ENCODE measurements around the gene ZNF420. TPM values are rescaled to one million over a fixed set of nuclear protein-coding genes. Genes with fewer than 3 reads are reported as not detected.

ZNF420 gene
- polyA plus RNA-seq, 3 donors: 1.4 to 2.5 (median 1.8) TPM

GRCh38 chr19:37087110-37087509, 8.9 kb downstream of the ZNF420 start:
- intact Hi-C loops (cut with micrococcal nuclease): no loop called here
- H3K4me1 Mint-ChIP-seq: no peaks in the 10 kb centered on the region
- no peak for DNase-seq
- H3K9me3 Mint-ChIP-seq: peaks cover 31 to 75% (median 57%) of the 10 kb centered on the region in 7 donors
- no peak overlapping the region for H3K27ac Mint-ChIP-seq
- no peaks in the 10 kb centered on the region for H3K79me2 ChIP-seq (ENCODE audit: insufficient read depth, low read length)
- H3K9ac ChIP-seq (ENCODE audit: insufficient read depth, low read length, poor library complexity, severe bottlenecking): no peak overlapping the region
- H3K27ac ChIP-seq (ENCODE audit: low read depth in 1 of 2, low read length in 2 of 2): no peak overlapping the region
- no peaks in the 10 kb centered on the region for H4K20me1 ChIP-seq (ENCODE audit: insufficient read depth, low read length)
- no peak overlapping the region for H2AFZ ChIP-seq (ENCODE audit: insufficient read depth, low read depth, low read length, poor library complexity, severe bottlenecking)
- no CpG with 5 or more reads among the region's 1 CpG for WGBS (ENCODE audit: insufficient coverage)
- peaks cover 0 to 2% (median 0%) of the 10 kb centered on the region in 3 donors for H3K27me3 Mint-ChIP-seq (ENCODE audit: low read depth in 3 of 3)
- no peak overlapping the region for H3K4me2 ChIP-seq (replicated peaks; ENCODE audit: extremely low read depth, low read length, poor library complexity, severe bottlenecking)
- peaks cover 42 to 43% of the 10 kb centered on the region in 2 donors for H3K36me3 Mint-ChIP-seq
- H3K9me3 ChIP-seq (replicated peaks in 1 of 2; ENCODE audit: control insufficient read depth in 1 of 2, insufficient read depth in 1 of 2, low read length in 2 of 2): peaks cover 47 to 84% of the 10 kb centered on the region in 2 donors
- H3K4me3 Mint-ChIP-seq: no peak overlapping the region
- H3K4me1 ChIP-seq (ENCODE audit: control insufficient read depth in 1 of 2, insufficient read depth in 2 of 2, low read length in 2 of 2): no peaks in the 10 kb centered on the region
- TF ChIP-seq CTCF (IDR thresholded peaks at IDR 0.05): no peak
- H3K27me3 ChIP-seq (ENCODE audit: control insufficient read depth in 2 of 2, insufficient read depth in 2 of 2, low read length in 2 of 2): no peaks in the 10 kb centered on the region
- no peak overlapping the region for H3K4me3 ChIP-seq (replicated peaks in 1 of 3; ENCODE audit: low read depth in 2 of 3, low read length in 3 of 3)
- H3K36me3 ChIP-seq (replicated peaks in 1 of 2; ENCODE audit: control insufficient read depth in 1 of 2, insufficient read depth in 2 of 2, low read length in 2 of 2): peaks cover 30 to 68% of the 10 kb centered on the region in 2 donors

- Mint-ChIP-seq H3K4me3 (no peak overlapping the region), H3K36me3 (peaks cover 74 to 88% of the 10 kb centered on the region in 2 donors), H3K27me3 (ENCODE audit: low read depth in 3 of 3) (peaks cover 0 to 2% (median 0%) of the 10 kb centered on the region in 3 donors), H3K27ac (no peak overlapping the region), H3K9me3 (peaks cover 47 to 85% (median 73%) of the 10 kb centered on the region in 7 donors), H3K4me1 (no peaks in the 10 kb centered on the region)
- no peak for DNase-seq
- WGBS (ENCODE audit: insufficient coverage): no CpG with 5 or more reads among the region's 1 CpG
- Histone ChIP-seq H3K9me3 (replicated peaks in 1 of 2; ENCODE audit: control insufficient read depth in 1 of 2, insufficient read depth in 1 of 2, low read length in 2 of 2) (peaks cover 49 to 94% of the 10 kb centered on the region in 2 donors), H3K4me1 (ENCODE audit: control insufficient read depth in 1 of 2, insufficient read depth in 2 of 2, low read length in 2 of 2) (no peaks in the 10 kb centered on the region), H3K27ac (ENCODE audit: low read depth in 1 of 2, low read length in 2 of 2) (no peak overlapping the region), H3K4me3 (replicated peaks in 1 of 3; ENCODE audit: low read depth in 2 of 3, low read length in 3 of 3) (no peak overlapping the region), H3K79me2 (ENCODE audit: insufficient read depth, low read length) (no peaks in the 10 kb centered on the region), H3K4me2 (replicated peaks; ENCODE audit: extremely low read depth, low read length, poor library complexity, severe bottlenecking) (no peak overlapping the region), H3K27me3 (ENCODE audit: control insufficient read depth in 2 of 2, insufficient read depth in 2 of 2, low read length in 2 of 2) (no peaks in the 10 kb centered on the region), H3K36me3 (replicated peaks in 1 of 2; ENCODE audit: control insufficient read depth in 1 of 2, insufficient read depth in 2 of 2, low read length in 2 of 2) (peaks cover 36 to 99% of the 10 kb centered on the region in 2 donors), H3K9ac (ENCODE audit: insufficient read depth, low read length, poor library complexity, severe bottlenecking) (no peak overlapping the region), H4K20me1 (ENCODE audit: insufficient read depth, low read length) (no peaks in the 10 kb centered on the region), H2AFZ (ENCODE audit: insufficient read depth, low read depth, low read length, poor library complexity, severe bottlenecking) (no peak overlapping the region)
- no peak for TF ChIP-seq CTCF (IDR thresholded peaks at IDR 0.05)
- intact Hi-C loops (cut with micrococcal nuclease): no loop called here
Measured at GRCh38 chr19:37095859-37096258, 17.6 kb downstream of the ZNF420 start.
